ENCODE results near the gene DHRS1.
"Not testable (repeated sequence)": the region's sequence is repeated elsewhere in the genome, so short reads cannot be mapped to it uniquely, and the experiment has no call there.

The DHRS1 gene

DNA sequence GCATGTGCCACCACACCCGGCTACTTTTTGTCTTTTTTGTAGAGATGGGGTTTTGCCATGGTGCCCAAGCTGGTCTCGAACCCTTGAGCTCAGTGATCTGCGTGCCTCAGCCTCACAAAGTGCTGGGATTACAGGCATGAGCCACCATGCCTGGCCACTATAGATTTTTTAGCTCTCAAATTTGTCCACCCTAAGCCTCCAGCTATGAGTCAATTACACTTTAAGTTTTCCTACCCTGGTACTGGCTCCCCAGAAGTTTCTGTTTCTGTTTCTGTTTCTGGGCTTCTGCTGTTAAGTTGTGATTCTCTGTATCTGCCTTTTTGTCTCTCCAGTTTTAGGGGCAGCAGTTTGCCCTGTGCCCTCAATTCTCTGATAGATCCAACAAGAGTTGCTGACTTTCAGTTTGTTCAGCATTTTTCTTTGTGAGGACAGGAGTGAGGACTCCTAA is 52.8 kb downstream of the DHRS1 start:
- DNase-seq (ENCODE audit: low spot score): no peak

DNA sequence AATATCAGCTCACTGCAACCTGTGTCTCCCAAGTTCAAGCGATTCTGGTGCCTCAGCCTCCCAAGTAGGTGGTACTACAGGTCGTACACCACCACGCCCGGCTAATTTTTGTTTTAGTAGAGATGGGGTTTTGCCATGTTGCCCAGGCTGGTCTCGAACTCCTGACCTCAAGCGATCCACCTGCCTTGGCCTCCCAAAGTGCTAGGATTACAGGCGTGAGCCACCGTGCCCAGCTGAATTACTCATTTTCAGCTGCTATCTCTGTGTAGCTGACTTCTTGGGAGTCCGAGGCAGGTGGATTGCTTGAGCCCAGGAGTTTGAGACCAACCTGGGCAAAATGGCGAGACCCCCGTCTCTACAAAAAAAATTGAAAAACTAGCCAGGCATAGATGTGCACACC is 54.2 kb downstream of the DHRS1 start:
- DNase-seq (ENCODE audit: low spot score): not testable (repeated sequence)

DNA sequence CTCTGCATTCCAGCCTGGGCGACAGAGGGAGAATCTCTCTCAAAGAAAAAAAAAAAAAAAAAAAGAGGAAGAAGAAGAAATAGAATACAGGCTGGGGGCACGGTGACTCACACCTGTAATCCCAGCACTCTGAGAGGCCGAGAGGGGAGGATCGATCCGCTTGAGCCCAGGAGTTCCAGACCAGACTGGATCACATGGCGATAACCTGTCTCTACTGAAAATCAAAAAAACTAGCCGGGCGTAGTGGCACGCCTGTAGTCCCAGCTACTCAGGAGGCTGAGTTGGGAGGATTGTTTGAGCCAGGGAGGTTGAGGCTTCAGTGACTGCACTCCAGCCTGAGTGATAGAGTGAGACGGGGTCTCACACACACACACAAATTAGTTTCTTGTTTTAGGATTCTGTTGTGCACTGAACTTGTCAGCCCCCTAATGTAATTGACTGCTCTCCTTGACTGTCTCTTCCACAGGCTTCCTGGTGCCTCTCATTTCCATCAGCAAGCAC is 56.2 kb downstream of the DHRS1 start:
- no peak for DNase-seq (ENCODE audit: low spot score)

DNA sequence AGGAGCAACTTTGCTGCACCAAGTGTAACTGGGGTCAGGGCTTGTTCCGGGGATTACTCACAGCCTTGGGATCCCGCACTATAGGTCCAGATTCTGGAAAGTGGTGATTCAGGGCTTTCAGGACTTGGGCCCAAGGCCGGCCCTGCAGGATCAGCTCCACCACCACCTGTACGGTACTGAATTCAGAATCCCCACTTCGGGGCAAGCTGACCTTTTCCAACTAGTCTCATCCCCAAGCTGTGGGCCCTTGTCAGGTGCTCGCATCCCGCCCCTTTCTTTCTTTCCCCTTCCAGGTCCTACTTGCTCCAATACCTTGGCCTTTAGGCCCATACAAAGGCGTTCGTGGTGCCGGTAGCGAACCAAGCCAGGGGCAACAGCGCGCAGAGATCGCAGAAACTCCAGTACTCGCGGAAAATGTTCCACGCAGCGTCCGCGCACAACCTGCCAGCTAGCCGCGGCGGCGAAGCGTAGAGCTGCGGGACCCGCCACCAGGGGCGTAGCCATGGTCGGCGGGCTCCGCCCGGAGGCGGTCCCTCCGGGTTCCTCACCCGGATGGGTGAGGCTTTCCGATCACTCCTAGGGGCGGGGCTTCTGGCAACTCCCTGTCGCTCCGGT is 57.6 kb downstream of the DHRS1 start:
- peak; percentile 98 for DNase-seq (ENCODE audit: low spot score)

Data from iPS-NIHi11 (cell line).